Measurements from ENCODE around the gene ACSL5.
A peak's percentile ranks its signal among the peaks of the same experiment; 100 is the strongest.

The ACSL5 gene

GRCh38 chr10:112465299-112465883, 91.5 kb downstream of the ACSL5 start:
- Mint-ChIP-seq H3K4me1 (peaks cover 29% of the 10 kb centered on the region), H3K27me3 (no peaks in the 10 kb centered on the region), H3K9me3 (peaks cover 5% of the 10 kb centered on the region), H3K4me3 (no peak overlapping the region), H3K27ac (peak overlapping the region; percentile 60), H3K36me3 (ENCODE audit: low read depth) (peaks cover 40% of the 10 kb centered on the region)
- ATAC-seq = peak; percentile 58
- DNase-seq = no peak

GRCh38 chr10:112466802-112467201, 92.9 kb downstream of the ACSL5 start:
- Mint-ChIP-seq H3K27me3 (no peaks in the 10 kb centered on the region), H3K4me1 (peaks cover 25% of the 10 kb centered on the region), H3K36me3 (ENCODE audit: low read depth) (peaks cover 38% of the 10 kb centered on the region), H3K9me3 (peaks cover 5% of the 10 kb centered on the region), H3K4me3 (no peak overlapping the region), H3K27ac (no peak overlapping the region)
- DNase-seq (no peak), ATAC-seq (no peak)

GRCh38 chr10:112467541-112468075, 93.7 kb downstream of the ACSL5 start:
- Mint-ChIP-seq H3K27me3 (no peaks in the 10 kb centered on the region), H3K4me1 (peaks cover 25% of the 10 kb centered on the region), H3K27ac (no peak overlapping the region), H3K36me3 (ENCODE audit: low read depth) (peaks cover 39% of the 10 kb centered on the region), H3K4me3 (no peak overlapping the region), H3K9me3 (peaks cover 5% of the 10 kb centered on the region)
- ATAC-seq = no peak
- no peak for DNase-seq

- peak; percentile 52 for ATAC-seq
- no peaks in the 10 kb centered on the region for H3K9me3 Mint-ChIP-seq
- DNase-seq = no peak
- peaks cover 16% of the 10 kb centered on the region for H3K4me1 Mint-ChIP-seq
- peaks cover 13% of the 10 kb centered on the region for H3K36me3 Mint-ChIP-seq (ENCODE audit: low read depth)
- peak overlapping the region; percentile 53 for H3K27ac Mint-ChIP-seq
- H3K27me3 Mint-ChIP-seq = no peaks in the 10 kb centered on the region
- H3K4me3 Mint-ChIP-seq = no peak overlapping the region
These were observed 98.1 kb downstream of the ACSL5 start for GRCh38 chr10:112471878-112472487.

DNA sequence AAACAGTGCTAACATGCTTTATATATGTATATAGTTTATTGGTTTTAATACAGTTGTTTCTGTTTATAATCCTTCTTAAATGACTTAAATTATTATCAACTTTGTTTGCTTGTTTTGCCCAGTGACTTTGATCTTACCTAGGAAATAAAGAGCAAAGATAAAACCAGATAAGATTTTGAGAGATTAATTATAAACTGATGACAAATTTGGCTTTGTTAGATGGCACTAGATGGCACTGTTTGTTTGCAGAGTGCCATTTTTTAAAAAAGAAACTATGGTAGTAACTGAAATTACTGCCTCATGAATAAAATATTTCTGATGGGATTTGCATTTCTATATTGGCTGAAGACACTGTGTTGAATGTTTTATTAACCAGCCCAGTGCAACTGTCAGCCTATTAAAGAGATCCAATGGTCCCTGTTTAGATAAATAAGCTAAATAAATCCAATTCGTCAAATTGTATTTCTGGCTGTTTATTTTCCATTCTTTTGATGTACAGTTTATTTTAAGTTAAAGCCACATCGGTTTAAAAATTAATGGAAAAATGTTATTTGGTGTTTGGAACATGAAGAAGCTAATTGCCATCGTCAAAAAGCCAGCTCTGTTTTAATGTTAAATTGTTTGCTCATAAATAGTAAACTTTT, 101.8 kb downstream of the ACSL5 start:
- H3K4me3 Mint-ChIP-seq = no peak overlapping the region
- peaks cover 18% of the 10 kb centered on the region for H3K4me1 Mint-ChIP-seq
- H3K36me3 Mint-ChIP-seq (ENCODE audit: low read depth) = peaks cover 11% of the 10 kb centered on the region
- no peaks in the 10 kb centered on the region for H3K9me3 Mint-ChIP-seq
- H3K27ac Mint-ChIP-seq = no peak overlapping the region
- DNase-seq = no peak
- no peak for ATAC-seq
- no peaks in the 10 kb centered on the region for H3K27me3 Mint-ChIP-seq
